Activated T-cell treated with anti-CD3 and anti-CD28 coated beads for 24 hours (primary cell): Measurements from ENCODE around the gene ZNF821.
"Not testable (repeated sequence)": the region's sequence is repeated elsewhere in the genome, so short reads cannot be mapped to it uniquely, and the experiment has no call there.

Experiments
- DNase-seq: peaks from one replicate; pipeline ENCODE4 v3.0.0-alpha.2; 2020; ENCODE audit warnings: low read depth

ZNF821 gene

GRCh38 chr16:71902656-71903365 is 18.8 kb upstream of the ZNF821 start:
- DNase-seq, result no peak

GRCh38 chr16:71899171-71899570 is 15.2 kb upstream of the ZNF821 start:
- DNase-seq, result no peak

- no peak for DNase-seq
These were observed 12.9 kb upstream of the ZNF821 start for GRCh38 chr16:71896764-71897368.

- DNase-seq, result peak; percentile 19
These were observed 11.8 kb upstream of the ZNF821 start for GRCh38 chr16:71895679-71896365.

GRCh38 chr16:71894921-71895678 is 11.1 kb upstream of the ZNF821 start, which contains the start of gene IST1:
Gene IST1 (plus strand): TSS chr16:71895531. CDS start chr16:71915641, 20,110 bp downstream.
- peak; percentile 97 for DNase-seq

- peak; percentile 26 for DNase-seq
These were observed 10.4 kb upstream of the ZNF821 start for GRCh38 chr16:71894229-71894920.

GRCh38 chr16:71893888-71894228 is 9.9 kb upstream of the ZNF821 start:
- no peak for DNase-seq

GRCh38 chr16:71889147-71889546 is 5.2 kb upstream of the ZNF821 start:
- DNase-seq, result no peak

- DNase-seq, result no peak
These were observed 1.3 kb upstream of the ZNF821 start for GRCh38 chr16:71885261-71885650.

- peak; percentile 37 for DNase-seq
These were observed 674 bp downstream of the ZNF821 start for GRCh38 chr16:71883168-71883848.

GRCh38 chr16:71882505-71883167 is 1.3 kb downstream of the ZNF821 start:
- peak; percentile 73 for DNase-seq

GRCh38 chr16:71880176-71880575 is 3.8 kb downstream of the ZNF821 start:
- DNase-seq, result no peak

GRCh38 chr16:71878911-71879310 is 5.1 kb downstream of the ZNF821 start:
- DNase-seq, result no peak

GRCh38 chr16:71873199-71873598 is 10.8 kb downstream of the ZNF821 start:
- DNase-seq, result no peak

GRCh38 chr16:71870818-71871217 is 13.2 kb downstream of the ZNF821 start:
- no peak for DNase-seq

- no peak for DNase-seq
These were observed 14.9 kb downstream of the ZNF821 start for GRCh38 chr16:71869089-71869488.

GRCh38 chr16:71867939-71868338 is 16.0 kb downstream of the ZNF821 start:
- DNase-seq, result no peak

GRCh38 chr16:71867175-71867574 is 16.8 kb downstream of the ZNF821 start:
- DNase-seq, result not testable (repeated sequence)

GRCh38 chr16:71865173-71865863 is 18.7 kb downstream of the ZNF821 start:
- no peak for DNase-seq

- DNase-seq, result no peak
These were observed 20.0 kb downstream of the ZNF821 start for GRCh38 chr16:71863995-71864394.
